OCI-LY3 (cell line): ENCODE measurements around the gene PROK1.

Experiments used
- EZH2phosphoT487 ChIP-seq: fragments of 200-600 bp; shearing (Covaris generic); IDR thresholded peaks from 2 replicates; pipeline ENCODE4 v1.6.1; 2018; ENCODE audit warnings: antibody characterized with exemption, mixed run types, low read depth
- TF ChIP-seq, protein P1 (sequence below): fragments of 200-600, 300-600 bp; sonication (generic); IDR thresholded peaks from 2 replicates; pipeline ENCODE4 v1.5.1; 2014; ENCODE audit warnings: antibody characterized with exemption, low read length, low read depth

GRCh38 chr1:110504226-110504625 is 53.3 kb downstream of the PROK1 start:
- TF ChIP-seq, protein P1, sequence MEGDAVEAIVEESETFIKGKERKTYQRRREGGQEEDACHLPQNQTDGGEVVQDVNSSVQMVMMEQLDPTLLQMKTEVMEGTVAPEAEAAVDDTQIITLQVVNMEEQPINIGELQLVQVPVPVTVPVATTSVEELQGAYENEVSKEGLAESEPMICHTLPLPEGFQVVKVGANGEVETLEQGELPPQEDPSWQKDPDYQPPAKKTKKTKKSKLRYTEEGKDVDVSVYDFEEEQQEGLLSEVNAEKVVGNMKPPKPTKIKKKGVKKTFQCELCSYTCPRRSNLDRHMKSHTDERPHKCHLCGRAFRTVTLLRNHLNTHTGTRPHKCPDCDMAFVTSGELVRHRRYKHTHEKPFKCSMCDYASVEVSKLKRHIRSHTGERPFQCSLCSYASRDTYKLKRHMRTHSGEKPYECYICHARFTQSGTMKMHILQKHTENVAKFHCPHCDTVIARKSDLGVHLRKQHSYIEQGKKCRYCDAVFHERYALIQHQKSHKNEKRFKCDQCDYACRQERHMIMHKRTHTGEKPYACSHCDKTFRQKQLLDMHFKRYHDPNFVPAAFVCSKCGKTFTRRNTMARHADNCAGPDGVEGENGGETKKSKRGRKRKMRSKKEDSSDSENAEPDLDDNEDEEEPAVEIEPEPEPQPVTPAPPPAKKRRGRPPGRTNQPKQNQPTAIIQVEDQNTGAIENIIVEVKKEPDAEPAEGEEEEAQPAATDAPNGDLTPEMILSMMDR = no peak
- no peak for TF ChIP-seq EZH2phosphoT487
